ENCODE results near the gene SLC35B3. TPM values are rescaled to one million over a fixed set of nuclear protein-coding genes. Genes with fewer than 3 reads are reported as not detected.
"Not testable (repeated sequence)": the region's sequence is repeated elsewhere in the genome, so short reads cannot be mapped to it uniquely, and the experiment has no call there.

Gene SLC35B3
- total RNA-seq, 1 donor from 2014 or later = 16.9 TPM

DNA sequence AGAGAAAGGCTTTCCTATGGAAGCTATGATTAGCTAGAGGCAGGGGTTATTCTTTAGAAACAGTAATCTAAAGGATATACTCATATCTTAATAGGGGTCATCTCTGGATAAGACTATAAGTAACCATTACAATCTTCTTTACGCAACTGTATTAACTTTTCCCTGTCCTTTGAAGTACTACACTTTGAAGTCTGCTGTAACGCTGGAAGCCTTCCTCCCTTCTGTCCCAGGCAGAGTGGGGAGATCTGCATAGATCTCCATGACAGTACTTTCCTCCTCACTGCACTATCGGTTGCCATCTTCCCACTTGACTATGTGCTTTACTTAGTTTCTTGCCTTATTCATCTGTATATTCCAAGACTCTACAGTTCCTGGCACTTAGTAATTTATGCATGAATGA lies 20.1 kb downstream of the SLC35B3 start:
- no peak for DNase-seq (ENCODE audit: low spot score)

DNA sequence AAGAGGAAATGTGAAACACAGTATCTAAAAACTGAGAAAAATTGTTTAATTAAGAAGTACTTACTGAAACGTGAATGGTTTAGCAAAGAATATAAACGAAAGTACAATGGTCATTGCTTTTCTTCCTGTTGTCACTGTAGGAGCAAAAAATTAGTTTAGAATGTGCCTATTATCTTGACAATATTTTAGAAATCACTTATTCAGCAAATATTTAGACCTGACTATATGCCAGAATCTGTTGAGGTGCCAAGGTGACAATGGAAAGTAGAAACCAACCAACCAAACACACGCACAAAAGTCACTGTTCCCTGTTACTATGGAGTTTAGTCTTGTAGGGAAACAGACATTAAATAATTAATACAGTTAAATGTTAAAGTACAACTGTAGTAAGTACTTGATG lies 20.5 kb downstream of the SLC35B3 start:
- no peak for DNase-seq (ENCODE audit: low spot score)

GRCh38 chr6:8405946-8406345 lies 29.4 kb downstream of the SLC35B3 start:
- not testable (repeated sequence) for DNase-seq (ENCODE audit: low spot score)

GRCh38 chr6:8402546-8402945 lies 32.8 kb downstream of the SLC35B3 start:
- DNase-seq (ENCODE audit: low spot score) = no peak

- no peak for DNase-seq (ENCODE audit: low spot score)
Observed at GRCh38 chr6:8400663-8401062, 34.7 kb downstream of the SLC35B3 start.

DNA sequence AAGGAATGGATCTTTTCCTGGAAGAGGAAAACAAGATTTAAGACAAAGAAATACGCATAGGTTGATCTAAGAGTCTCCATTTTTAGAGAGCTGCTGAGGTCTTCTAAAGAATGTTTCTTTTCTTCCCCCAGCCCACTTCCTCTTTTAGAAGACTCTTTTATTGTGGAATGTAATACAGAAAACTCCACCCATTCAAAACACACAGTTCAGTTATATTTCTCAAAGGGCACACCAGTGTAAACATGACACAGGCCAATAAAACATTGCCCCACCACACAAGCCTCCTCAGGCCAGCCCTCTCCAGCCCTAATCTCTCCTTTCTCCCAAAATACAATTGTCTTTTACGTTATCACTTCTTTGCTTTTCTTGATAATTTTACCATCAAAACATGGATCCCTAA lies 42.8 kb downstream of the SLC35B3 start:
- no peak for DNase-seq (ENCODE audit: low spot score)

- DNase-seq (ENCODE audit: low spot score) = no peak
Observed at GRCh38 chr6:8391934-8392333, 43.4 kb downstream of the SLC35B3 start.

DNA sequence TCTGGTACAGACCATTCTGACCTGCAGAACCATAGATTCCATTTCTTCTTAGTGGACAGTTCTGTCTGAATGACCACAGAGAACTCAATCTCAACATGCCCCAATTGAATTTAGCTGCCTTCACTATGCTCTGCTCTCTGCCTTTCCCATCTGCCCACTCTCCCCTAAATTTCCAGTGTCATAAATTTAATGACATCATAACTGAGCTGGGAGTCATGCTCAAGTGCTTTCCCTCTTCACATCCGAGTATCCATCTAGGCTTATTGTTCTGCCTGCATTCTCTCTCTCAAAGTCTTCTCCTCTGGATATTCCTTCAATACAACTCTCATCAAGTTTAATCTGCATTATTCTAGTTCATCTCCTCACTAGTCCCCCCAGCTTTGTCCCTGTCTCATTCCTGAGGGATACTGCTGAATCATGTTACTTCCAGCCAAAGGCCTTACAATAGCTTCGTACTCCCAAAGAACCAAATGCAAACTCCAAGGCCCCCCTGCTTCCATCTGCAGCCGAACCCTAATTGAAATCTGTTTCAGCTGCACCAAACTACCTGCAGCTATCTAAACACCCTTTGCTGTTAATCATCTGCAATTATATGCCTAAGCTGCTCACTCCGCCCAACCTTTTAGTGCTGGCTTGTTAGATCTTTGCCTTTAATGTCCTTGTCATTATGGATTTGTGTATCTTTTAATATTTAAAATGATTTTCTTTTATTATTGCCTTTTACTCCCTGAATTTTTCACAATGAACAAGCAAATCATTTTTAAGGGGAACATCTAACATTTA lies 46.1 kb downstream of the SLC35B3 start:
- no peak for DNase-seq (ENCODE audit: low spot score)

DNA sequence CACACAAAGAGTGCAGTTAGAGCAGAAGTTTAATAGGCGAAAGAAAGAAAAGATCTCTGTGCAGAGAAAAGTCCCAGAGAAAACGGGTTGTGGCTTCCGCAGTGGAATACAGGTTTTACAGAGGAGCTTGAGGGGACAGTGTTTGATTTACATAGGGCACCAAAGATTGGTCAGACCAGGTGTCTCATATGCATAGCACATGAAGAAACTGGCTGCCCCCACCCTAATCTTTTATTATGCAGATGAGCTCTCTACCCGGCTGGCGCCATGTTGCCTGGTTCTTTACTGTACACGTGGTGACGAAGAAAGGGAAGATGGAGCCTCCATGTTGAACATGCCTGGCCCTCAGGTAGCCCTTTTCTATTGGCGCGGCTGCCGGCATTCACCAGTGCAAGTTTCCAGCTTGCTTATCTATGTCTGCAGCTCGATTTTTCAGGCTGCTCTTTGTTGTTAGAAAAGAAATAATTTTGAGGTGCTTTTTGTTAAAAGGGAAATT lies 47.4 kb downstream of the SLC35B3 start:
- no peak for DNase-seq (ENCODE audit: low spot score)

GRCh38 chr6:8383584-8383983 lies 51.8 kb downstream of the SLC35B3 start:
- DNase-seq (ENCODE audit: low spot score) = no peak

- DNase-seq (ENCODE audit: low spot score) = no peak
Observed at GRCh38 chr6:8382434-8382833, 52.9 kb downstream of the SLC35B3 start.

DNA sequence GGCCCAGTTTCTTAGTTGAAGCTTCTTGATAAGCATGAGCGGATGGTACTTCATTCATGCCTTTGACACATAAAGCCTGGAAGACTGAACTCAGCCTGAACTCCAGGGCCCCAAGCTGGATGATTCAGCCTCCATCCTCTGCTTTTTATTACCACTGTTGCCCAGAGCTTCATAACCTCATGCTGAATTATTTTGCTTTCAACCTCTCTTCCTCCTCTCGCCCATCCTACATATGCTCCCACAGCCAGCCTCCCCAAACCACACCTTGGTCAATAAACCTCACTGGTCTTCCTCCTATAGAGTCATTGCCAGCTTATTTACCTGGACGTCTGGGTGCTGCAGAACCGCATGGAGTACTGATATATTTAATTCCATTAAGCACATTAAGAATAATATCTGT lies 59.4 kb downstream of the SLC35B3 start:
- no peak for DNase-seq (ENCODE audit: low spot score)
